ENCODE measurements around the gene ARHGAP12.

Gene ARHGAP12

DNA sequence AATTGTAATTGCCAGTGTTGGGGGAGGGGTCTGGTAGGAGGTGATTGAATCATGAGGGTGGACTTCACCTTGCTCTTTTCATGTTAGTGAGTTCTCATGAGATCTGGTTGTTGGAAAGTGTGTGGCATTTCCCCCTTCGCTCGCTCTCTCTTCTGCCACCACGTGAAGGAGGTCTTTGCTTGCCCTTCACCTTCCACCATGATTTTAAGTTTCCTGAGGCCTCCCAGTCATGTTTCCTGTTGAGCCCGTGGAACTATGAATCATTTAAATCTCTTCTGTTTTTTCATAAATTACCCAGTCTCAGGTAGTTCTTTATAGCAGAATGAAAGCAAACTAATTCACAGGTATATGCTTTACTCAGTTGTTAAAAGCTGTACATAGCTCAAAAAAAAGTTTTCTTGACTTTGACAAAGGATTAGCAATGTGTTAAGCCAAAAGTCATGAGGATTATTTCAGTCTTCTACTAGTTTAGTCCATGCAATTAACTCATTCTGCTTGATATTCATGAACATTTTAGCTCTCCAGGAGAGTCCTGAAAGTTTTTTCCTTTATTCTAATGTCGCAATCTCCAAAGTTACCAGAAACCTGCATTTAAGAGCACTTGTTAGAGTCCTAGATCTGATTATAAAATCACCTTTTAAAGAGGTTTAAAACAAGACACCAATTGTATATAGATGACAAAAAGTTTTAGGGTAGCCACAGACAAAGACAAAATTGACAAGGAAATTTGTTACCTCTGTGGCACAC lies 27.7 kb upstream of the ARHGAP12 start:
- Histone ChIP-seq H3K9me3 (ENCODE audit: control insufficient read depth, insufficient read depth, low read length) (peaks cover 17% of the 10 kb centered on the region), H3K4me1 (ENCODE audit: insufficient read depth, low read length) (no peaks in the 10 kb centered on the region), H3K36me3 (ENCODE audit: insufficient read depth, low read length) (no peaks in the 10 kb centered on the region), H3K9ac (ENCODE audit: low read depth, low read length) (no peak overlapping the region)

DNA sequence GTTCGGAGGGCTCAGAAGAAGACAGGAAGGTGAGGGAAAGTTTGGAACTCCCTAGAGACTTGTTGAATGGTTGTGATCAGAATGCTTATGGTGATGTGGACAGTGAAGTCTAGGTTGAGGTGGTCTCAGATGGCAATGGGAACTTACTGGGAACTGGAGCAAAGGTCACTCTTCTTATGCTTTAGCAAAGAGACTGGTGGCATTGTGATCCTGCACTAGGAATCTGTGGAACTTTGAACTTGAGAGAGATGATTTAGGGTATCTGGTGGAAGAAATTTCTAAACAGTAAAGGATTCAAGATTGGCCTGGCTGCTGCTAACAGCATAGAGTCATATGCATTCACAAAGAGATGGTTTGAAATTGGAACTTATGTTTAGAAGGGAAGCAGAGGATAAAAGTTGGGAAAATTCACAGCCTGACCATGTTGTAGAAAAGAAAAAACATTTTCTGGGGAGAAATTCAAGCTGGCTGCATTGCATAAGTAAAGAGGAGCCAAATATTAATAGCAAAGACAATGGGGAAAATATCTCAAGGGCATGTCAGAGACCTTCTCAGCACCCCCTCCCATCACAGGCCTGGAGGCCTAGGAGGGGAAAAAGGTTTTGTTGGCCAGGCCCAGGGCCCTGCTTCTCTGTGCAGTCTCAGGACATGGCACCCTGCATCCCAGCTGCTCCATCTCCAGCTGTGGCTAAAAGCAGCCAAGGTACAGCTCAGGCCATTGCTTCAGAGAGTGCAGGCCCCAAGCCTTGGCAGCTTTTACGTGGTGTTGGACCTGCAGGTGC lies 26.0 kb upstream of the ARHGAP12 start:
- Histone ChIP-seq H3K36me3 (ENCODE audit: insufficient read depth, low read length) (no peaks in the 10 kb centered on the region; the same call in 1 of the 2 replicates), H3K9ac (ENCODE audit: low read depth, low read length) (no peak overlapping the region), H3K4me1 (ENCODE audit: insufficient read depth, low read length) (no peaks in the 10 kb centered on the region), H3K9me3 (ENCODE audit: control insufficient read depth, insufficient read depth, low read length) (peaks cover 17% of the 10 kb centered on the region)

DNA sequence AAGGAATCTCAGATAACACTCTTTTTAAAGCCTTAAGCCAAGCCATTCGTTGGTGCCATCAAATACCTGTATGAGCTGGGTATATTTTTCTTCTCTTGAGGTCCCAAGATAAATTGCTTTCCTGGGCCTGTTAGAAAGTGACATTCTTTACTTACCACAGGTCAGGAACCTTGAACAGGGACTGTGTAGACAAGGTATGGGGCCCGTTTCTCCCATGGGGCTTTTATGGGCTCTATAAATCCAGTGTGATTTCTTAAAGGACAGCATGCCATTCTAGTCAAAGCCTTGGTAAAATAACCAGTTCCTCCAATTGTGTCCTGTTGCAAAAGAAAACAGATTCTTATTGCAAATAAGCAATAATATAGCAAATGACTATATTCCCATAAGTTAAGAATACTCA lies 24.8 kb upstream of the ARHGAP12 start:
- H3K4me1 ChIP-seq (ENCODE audit: insufficient read depth, low read length): no peaks in the 10 kb centered on the region
- H3K9ac ChIP-seq (ENCODE audit: low read depth, low read length): no peak overlapping the region
- H3K9me3 ChIP-seq (ENCODE audit: control insufficient read depth, insufficient read depth, low read length): peaks cover 17% of the 10 kb centered on the region
- H3K36me3 ChIP-seq (ENCODE audit: insufficient read depth, low read length): no peaks in the 10 kb centered on the region; the same call in 1 of the 2 replicates

DNA sequence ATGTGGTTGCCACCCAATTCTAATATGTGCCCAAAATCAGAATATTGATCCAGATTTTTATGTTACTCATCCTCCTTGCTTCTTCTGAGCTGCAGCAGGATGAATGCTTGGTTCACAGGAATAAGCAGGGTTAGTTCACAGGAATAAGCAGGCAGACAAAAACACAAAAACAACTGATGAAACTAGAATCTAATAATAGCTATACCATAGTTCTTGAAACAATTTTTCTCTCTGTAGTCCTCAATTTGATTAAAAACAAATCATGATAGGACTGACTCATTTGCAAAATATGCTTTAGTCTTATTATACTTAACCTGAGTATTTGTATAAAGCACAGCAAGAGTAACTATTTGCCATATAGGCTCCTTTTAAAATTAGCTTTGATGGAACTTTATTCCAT lies 24.4 kb upstream of the ARHGAP12 start:
- Histone ChIP-seq H3K9me3 (ENCODE audit: control insufficient read depth, insufficient read depth, low read length) (peaks cover 17% of the 10 kb centered on the region), H3K9ac (ENCODE audit: low read depth, low read length) (no peak overlapping the region), H3K4me1 (ENCODE audit: insufficient read depth, low read length) (no peaks in the 10 kb centered on the region), H3K36me3 (ENCODE audit: insufficient read depth, low read length) (no peaks in the 10 kb centered on the region; the same call in 1 of the 2 replicates)

DNA sequence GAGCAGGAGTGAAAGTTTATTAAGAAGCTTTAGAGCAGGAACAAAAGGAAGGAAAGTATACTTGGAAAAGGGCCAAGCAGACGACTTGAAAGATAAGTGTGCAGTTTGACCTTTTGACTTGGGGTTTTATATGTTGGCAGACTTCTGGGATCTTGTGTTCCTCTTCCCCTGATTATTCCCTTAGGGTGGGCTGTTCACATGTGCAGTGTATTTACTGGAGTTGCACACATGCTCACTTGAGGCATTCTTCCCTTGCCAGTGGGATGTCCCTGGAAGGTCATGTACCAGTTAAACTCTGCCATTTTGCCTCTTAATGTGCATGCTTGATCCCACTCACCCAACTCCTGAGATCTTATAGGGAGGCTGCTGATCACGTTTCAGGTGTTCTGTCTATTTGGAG lies 23.4 kb upstream of the ARHGAP12 start:
- no peaks in the 10 kb centered on the region; the same call in 1 of the 2 replicates for H3K36me3 ChIP-seq (ENCODE audit: insufficient read depth, low read length)
- H3K9ac ChIP-seq (ENCODE audit: low read depth, low read length): no peak overlapping the region
- peaks cover 17% of the 10 kb centered on the region for H3K9me3 ChIP-seq (ENCODE audit: control insufficient read depth, insufficient read depth, low read length)
- H3K4me1 ChIP-seq (ENCODE audit: insufficient read depth, low read length): peaks cover 7% of the 10 kb centered on the region

DNA sequence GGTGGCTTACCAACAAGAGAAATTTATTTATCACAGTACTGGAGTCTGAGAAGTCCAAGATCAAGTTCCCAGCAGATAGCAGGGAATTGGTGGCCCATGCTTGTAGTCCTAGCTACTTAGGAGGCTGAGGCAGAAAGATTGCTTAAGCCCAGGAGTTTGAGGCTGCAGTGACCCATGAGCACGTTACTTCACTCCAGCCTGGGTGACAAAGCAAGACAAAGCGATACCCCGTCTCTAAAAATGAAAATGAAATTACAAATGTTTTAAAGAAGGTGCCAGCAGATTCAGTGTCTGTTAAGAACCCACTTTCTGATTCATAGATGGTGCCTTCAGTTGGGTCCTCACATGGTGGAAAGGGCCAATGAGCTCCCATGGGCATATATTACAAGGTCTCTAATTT lies 20.6 kb upstream of the ARHGAP12 start:
- Histone ChIP-seq H3K4me1 (ENCODE audit: insufficient read depth, low read length) (peaks cover 23% of the 10 kb centered on the region), H3K9me3 (ENCODE audit: control insufficient read depth, insufficient read depth, low read length) (peaks cover 1% of the 10 kb centered on the region; the same call in 1 of the 2 replicates), H3K9ac (ENCODE audit: low read depth, low read length) (no peak overlapping the region), H3K36me3 (ENCODE audit: insufficient read depth, low read length) (no peaks in the 10 kb centered on the region; the same call in 1 of the 2 replicates)

DNA sequence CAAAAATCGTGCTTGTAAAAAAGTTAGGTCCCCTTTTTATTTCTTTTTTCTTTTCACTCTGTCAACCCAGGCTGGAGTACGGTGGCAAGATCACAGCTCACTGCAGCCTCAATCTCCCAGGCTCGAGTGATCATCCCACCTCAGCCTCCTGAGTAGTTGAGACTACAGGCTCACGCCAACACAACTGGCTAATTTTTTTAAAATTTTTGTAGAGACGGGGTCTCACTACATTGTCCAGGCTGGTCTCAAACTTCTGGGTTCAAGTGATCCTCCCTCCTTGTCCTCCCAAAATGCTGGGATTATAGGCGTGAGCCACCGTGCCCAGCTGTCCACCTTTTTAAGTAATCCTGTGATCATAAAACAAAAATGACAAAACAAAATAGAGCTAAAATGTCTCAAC lies 19.4 kb upstream of the ARHGAP12 start:
- Histone ChIP-seq H3K9me3 (ENCODE audit: control insufficient read depth, insufficient read depth, low read length) (no peaks in the 10 kb centered on the region; the same call in 1 of the 2 replicates), H3K4me1 (ENCODE audit: insufficient read depth, low read length) (peaks cover 23% of the 10 kb centered on the region), H3K9ac (ENCODE audit: low read depth, low read length) (no peak overlapping the region), H3K36me3 (ENCODE audit: insufficient read depth, low read length) (no peaks in the 10 kb centered on the region; the same call in 1 of the 2 replicates)

DNA sequence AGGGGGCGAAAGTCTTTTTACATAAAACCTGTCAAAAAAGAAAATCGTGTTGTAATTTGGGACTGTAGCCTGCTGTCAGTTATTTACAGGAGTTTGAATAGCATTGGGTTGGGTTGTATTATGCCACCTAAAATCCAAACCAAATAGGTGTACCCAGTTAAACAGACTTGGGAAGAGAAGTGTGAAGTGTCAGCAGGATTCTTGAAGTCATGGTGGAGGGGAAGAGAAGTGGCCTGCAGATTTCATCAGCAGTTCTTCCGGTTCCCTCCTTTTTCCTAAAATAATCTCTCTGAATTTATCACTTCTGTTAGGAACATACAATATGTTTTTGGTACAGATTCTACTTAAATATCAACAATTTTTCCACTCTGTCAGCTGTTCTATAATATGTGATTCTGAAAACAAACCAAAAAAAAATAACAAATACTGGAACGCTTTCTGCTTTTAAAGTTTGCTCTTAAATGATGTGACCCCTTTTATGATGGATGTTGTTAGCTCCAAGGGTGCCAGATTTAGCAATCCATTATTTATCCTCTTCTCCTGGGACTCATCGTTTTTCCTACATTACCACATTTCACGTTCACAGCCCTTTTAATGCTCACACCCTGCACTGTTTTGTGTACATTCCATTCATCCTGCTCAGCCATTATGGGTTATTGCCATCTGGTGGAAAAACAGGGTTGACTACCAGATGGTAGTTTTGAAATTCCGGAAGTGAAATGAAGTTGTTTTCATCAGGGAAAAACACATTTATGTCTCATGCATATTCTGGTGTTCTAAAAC lies 18.7 kb upstream of the ARHGAP12 start:
- peaks cover 23% of the 10 kb centered on the region for H3K4me1 ChIP-seq (ENCODE audit: insufficient read depth, low read length)
- H3K9ac ChIP-seq (ENCODE audit: low read depth, low read length): no peak overlapping the region
- H3K9me3 ChIP-seq (ENCODE audit: control insufficient read depth, insufficient read depth, low read length): no peaks in the 10 kb centered on the region; the same call in 1 of the 2 replicates
- H3K36me3 ChIP-seq (ENCODE audit: insufficient read depth, low read length): no peaks in the 10 kb centered on the region; the same call in 1 of the 2 replicates

DNA sequence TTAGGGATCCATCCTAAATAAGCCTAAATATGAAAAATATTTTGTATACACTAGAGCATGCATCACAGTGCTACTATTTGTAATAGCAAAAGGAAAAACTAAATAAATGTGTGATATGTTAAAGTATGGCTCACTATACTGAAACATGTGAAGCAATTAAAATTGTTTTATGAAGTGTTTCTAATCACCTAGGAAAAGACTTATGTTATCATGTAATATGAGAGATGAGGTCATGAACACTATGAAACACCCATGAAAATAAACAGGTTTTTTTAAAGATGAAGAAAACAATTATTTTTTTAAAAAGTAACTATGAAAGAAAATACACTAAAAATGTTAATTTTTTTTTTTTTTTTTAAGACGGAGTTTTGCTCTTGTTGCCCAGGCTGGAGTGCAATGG lies 16.8 kb upstream of the ARHGAP12 start:
- H3K36me3 ChIP-seq (ENCODE audit: insufficient read depth, low read length): no peaks in the 10 kb centered on the region; the same call in 1 of the 2 replicates
- no peak overlapping the region for H3K9ac ChIP-seq (ENCODE audit: low read depth, low read length)
- H3K9me3 ChIP-seq (ENCODE audit: control insufficient read depth, insufficient read depth, low read length): no peaks in the 10 kb centered on the region
- H3K4me1 ChIP-seq (ENCODE audit: insufficient read depth, low read length): peaks cover 30% of the 10 kb centered on the region

DNA sequence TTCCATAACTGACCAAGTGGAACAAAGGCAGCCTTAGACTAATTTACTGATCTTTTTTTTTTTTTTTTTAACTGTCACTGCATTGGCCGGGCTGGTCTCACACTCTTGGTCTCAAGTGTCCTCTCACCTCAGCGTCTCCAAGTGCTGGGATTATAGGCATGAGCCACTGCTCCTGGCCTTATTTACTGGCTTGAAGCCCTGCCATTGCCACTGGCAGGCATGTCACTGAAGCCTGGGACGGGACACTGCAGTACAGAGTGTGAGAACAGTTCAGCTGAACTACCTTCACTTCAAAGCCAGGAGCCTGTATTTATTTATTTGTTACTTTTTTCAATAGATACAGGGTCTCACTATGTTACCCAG lies 15.4 kb upstream of the ARHGAP12 start:
- peaks cover 41% of the 10 kb centered on the region for H3K4me1 ChIP-seq (ENCODE audit: insufficient read depth, low read length)
- H3K36me3 ChIP-seq (ENCODE audit: insufficient read depth, low read length): no peaks in the 10 kb centered on the region

DNA sequence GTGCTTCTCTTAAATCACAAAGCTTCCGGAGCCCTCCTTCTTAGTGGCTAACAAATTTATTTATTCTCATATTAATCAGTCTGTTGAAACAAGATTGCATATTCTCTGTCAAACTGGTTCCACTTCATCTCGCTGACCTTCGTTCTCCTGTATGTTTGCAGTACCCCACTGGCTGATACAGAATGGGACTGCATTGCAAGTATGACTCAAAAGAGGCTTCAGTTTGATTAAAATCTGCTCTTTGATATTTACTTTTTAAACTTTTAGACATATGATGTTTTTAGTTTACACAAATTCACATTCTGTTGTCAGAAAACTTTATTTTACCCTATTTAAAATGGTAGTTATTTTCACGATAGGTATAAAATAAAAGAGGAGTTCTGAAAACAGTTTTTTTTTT lies 14.3 kb upstream of the ARHGAP12 start:
- Histone ChIP-seq H3K4me1 (ENCODE audit: insufficient read depth, low read length) (peaks cover 41% of the 10 kb centered on the region), H3K9ac (ENCODE audit: low read depth, low read length) (no peak overlapping the region)

More for the DNA sequence above, 15.4 kb upstream of the ARHGAP12 start:
- Histone ChIP-seq H3K9me3 (ENCODE audit: control insufficient read depth, insufficient read depth, low read length) (no peaks in the 10 kb centered on the region), H3K9ac (ENCODE audit: low read depth, low read length) (no peak overlapping the region)

DNA sequence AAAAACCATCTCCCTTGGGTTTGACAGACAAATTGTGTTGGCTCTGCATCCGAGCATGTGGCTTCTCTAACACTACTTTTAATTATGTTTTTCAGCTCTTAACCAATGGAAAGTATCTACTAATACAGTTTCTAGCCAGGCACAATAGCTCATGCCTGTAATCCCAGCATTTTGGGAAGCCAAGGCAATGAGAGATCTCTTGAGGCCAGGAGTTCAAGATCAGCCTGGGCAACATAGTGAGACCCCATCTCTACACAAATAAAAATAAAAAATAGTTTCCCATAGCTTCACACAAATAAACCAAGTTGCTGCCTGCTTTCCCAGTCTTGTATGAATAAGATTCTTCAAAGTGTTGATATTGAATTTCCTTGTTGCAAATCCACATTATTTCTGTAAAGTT lies 13.8 kb upstream of the ARHGAP12 start:
- Histone ChIP-seq H3K4me1 (ENCODE audit: insufficient read depth, low read length) (peaks cover 38% of the 10 kb centered on the region), H3K9ac (ENCODE audit: low read depth, low read length) (no peak overlapping the region), H3K9me3 (ENCODE audit: control insufficient read depth, insufficient read depth, low read length) (no peaks in the 10 kb centered on the region), H3K36me3 (ENCODE audit: insufficient read depth, low read length) (no peaks in the 10 kb centered on the region)

More for the DNA sequence above, 14.3 kb upstream of the ARHGAP12 start:
- H3K9me3 ChIP-seq (ENCODE audit: control insufficient read depth, insufficient read depth, low read length): no peaks in the 10 kb centered on the region
- H3K36me3 ChIP-seq (ENCODE audit: insufficient read depth, low read length): no peaks in the 10 kb centered on the region

DNA sequence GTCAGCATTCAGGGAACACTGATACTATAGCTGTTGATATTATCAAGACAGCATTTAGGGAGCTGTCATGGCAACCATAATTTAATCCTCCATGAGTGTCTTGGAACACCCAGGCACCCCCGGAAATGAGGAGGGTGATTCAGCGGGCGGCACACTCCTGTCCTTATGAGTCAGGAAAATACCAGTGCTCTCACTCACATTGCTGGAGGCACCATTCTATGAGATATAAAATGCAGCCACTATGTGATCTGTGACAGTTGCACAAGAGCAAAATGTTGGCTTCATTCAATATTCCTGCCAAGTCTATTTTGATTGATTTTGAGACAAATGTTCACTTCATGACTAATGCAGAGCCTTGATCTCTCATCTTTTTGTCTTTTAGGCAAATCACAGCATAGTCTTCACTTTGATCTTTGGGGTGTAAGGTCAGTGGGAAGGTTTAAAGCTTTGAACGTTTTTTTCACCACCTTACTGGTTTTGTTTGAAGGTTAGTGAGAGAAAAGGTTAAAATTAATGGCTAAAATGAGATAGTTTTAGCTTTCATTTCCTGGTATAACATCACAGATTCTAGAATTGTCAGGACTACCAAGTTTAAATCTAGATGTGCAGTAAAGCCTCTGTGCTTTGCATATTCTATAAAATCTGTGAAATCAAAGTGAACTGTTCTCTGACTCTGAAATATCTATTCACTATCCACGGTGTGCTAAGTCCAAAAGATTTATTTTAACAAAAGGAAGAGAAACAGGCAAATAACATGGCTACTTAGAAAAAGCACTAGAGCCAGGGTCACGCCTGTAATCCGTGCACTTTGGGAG lies 12.4 kb upstream of the ARHGAP12 start:
- H3K9ac ChIP-seq (ENCODE audit: low read depth, low read length): no peak overlapping the region
- no peaks in the 10 kb centered on the region for H3K36me3 ChIP-seq (ENCODE audit: insufficient read depth, low read length)
- H3K9me3 ChIP-seq (ENCODE audit: control insufficient read depth, insufficient read depth, low read length): no peaks in the 10 kb centered on the region
- peaks cover 32% of the 10 kb centered on the region for H3K4me1 ChIP-seq (ENCODE audit: insufficient read depth, low read length)

Data from ES-I3 (cell line).